GM04503 (cell line): ENCODE data around the gene LSP1.

Experiments
- DNase-seq: peaks from one replicate; pipeline ENCODE4 v3.0.0-alpha.2; 2012; ENCODE audit warnings: low read depth

LSP1 gene

DNA sequence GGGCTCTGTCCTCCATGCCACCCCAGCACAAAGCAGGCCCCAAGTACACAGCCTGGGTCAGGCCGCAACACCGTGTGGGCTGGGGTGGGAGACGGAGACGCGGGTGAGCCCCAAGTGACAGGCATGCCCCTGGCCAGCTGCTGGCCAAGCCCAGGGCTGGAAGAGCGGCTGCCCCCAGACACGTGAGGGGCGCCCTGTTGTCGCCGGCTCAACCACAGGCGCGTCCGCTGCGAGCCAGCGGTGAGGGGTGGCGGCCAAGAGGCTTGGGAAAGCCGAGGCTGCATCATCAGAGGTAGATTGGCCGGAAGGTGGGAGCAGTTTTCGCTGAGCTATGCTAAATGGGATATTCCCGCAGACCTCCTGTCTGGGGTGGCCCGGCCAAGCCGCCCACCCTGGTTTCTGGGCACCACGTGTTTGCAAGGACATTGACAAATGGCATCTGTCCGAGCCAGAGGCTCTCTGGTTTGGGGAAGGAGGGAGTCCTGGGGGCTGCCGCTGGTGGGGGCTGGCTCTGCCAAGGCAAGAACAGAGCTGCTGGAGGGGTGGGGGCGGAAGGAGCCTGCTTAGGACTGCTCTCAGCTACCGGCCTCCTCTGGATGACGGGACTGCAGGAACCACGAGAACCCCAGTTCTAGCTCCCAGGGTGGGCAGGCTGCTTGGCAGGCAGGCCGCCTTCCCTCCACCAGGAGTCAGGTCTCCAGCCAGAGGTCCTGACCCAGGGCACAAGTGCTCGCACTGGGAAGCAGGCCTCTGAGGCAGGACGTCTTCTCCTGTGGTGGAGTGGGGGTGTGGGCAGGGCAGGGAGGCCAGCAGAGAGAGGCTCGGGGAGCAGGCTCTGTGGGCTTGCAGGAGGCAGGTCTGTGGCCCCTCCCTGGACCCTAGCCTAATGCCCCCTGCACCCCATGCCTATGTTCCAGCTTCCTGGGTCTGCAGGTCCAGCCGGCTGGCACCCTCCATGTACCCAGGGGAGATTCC lies 38.3 kb downstream of the LSP1 start:
- no peak for DNase-seq

DNA sequence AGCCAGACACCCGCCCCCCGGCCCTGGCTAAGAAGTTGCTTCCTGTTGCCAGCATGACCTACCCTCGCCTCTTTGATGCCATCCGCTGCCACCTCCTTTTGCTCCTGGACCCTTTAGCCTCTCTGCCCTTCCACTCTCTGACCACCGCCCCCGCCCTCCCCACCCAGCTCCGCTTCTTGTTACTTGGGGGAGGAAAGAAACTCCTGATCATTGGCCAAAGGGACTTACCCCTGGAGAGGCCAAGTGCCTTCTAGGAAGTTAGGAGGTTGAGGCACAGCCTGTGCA lies 38.9 kb downstream of the LSP1 start, which contains the start of gene PRR33:
Gene PRR33, minus strand, starts transcription at position 65 of the 285 bp plus-strand sequence. CDS start 1,311 bp downstream, outside the sequence.
- no peak for DNase-seq

DNA sequence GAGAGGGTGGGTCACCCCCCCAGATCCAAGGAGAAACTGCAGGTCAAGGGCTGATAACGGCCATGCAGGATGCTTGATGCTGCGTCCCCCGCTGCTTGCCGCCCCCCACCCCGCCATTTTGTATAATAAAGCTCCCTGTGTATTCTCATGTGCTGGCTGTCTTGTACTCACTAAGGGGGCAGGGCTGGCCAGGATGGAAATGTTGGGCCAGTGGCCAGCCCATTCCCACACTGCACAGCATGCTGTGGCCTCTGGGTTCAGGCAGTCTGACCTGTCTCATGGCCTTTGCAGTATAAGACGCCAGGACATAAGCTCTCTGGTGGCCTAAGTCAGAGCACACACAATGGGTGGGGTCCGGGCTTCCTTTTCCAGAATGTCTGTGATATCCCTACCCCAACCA lies 39.2 kb downstream of the LSP1 start:
- DNase-seq: no peak

DNA sequence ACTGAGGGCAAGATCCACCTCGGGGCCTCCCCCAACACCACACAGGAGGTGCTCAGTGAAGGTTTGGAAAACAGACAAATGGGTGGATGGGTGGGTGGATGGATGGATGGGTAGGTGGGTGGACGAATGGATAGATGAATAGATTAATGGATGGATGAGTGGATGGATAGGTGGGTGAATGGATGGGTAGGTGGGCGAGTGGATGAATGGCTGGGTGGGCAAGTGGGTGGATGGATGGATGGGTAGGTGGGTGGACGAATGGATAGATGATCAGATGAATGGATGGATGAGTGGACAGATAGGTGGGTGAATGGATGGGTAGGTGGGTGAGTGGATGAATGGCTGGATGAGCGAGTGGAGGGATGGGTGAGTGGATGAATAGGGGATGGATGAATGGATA lies 39.7 kb downstream of the LSP1 start:
- DNase-seq: no peak

DNA sequence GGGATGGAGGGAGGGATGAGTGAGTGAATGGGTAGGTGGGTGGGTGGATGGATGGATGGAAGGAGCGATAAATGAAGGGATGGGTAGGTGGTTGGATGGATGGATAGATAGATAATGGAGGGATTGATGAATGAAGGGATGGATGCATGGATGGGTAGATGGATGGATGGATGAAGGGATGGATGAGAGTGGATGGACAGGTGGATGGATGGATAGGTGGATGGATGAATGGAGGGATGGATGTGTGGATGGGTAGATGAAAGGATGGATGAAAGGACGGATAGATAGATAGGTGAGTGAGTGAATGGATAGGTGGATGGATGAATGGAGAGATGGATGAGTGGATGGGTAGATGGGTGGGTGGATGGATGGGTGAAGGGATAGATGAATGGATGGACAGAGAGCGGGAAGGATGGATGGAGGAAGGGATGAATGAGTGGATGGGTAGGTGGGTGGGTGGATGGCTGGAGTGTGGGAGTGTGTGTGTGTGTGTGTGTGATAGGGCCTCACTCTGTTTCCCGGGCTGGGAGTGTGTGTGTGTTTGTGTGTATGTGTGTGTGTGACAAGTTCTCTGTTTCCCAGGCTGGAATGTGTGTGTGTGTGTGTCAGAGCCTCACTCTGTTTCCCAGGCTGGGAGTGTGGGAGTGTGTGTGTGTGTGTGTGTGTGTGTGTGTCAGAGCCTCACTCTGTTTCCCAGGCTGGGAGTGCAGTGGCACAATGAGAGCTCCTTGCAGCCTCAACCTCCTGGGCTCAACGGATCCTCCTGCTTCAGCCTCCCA lies 40.9 kb downstream of the LSP1 start:
- no peak for DNase-seq

DNA sequence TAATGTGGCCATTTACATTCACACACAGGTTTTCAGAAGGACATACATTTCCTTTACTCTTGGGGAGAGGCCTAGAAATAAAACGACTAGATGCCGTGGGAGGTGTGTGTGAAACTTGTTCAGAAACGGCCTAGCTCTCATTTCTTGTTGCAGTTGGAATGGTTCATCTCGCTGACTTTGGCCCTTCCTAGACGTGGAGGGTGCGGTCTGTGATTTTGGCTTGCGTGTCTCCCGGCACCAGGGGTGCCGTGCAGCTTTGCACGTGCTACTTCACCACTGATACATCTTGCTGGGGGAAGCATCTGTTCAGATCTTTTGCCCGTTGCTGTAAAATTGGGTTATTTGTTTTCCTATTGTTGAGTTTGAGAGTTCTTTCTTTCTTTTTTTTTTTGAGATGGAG lies 41.9 kb downstream of the LSP1 start:
- no peak for DNase-seq

DNA sequence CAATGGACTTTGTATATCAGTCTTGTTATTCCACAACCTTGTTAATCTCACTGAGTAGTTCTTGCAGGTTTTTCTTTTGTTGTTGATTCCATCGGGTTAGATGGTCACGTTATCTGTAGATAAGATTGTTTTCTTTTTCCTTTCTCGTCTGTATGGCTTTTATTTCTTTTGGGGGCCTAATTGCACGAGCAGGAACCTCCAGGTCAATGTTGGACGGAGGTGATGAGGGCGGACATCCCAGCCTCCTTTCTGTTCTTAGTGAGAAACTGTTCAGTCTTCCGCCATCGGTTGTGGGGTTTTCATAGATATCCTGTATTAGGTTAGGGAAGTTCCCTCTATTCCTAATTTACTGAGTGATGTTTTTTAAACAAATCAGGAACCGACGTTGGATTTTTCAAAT lies 43.6 kb downstream of the LSP1 start:
- DNase-seq: no peak

DNA sequence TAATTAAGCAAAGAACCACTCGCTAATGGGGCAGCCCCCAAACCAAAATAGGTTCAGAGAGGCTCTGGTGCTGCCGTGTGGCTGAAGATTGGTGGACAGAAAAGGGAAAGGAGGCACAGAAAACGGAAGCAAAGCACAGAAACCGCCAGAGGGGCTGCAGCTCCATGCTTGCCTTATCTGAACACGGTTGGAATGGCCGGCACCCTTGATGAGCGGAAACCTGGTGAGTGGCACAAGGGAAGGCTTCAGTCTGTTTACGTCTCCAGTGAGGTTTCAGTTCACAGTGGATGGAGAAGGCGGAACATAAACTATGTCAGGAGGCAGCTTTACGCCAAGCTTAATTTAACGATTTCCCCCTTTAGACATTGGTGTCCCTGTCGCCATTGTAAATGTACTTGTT lies 44.0 kb downstream of the LSP1 start:
- no peak for DNase-seq

DNA sequence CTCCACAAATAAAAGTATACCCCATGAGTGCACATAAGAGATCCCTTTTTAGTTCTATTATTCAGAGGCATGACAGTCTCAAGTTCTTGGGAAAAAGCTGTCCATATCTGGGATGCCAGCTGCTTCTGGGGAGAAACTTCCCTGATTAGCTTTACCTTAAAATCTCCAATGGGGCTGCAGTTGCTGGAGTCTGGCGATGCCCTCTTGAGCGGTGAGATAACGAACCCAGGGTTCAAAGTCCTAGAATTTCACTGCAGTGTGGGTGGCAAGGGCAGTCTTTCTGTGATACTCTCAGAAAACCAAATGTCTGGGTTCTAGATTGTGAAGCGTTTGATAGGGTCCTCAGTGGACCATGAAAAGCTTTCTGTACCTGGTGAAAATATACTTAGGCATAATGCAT lies 46.2 kb downstream of the LSP1 start:
- DNase-seq: no peak

DNA sequence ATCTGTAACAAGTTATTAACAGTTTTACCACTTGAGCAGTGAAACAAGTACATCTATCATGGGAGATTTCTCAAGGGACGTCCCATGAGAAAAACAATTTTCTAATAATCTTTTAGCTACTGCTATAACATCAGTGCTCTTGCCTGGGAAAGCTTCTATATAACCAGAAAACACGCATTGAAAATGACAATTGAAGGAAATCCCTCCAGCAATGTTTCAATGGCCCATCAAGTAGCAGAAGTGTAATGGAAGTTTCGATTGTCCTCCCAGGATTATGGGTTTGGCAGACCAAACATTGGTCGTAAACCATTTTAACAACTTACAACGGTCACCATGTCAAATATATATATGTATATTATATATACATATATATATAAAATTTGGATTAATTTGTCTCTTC lies 46.8 kb downstream of the LSP1 start:
- no peak for DNase-seq

DNA sequence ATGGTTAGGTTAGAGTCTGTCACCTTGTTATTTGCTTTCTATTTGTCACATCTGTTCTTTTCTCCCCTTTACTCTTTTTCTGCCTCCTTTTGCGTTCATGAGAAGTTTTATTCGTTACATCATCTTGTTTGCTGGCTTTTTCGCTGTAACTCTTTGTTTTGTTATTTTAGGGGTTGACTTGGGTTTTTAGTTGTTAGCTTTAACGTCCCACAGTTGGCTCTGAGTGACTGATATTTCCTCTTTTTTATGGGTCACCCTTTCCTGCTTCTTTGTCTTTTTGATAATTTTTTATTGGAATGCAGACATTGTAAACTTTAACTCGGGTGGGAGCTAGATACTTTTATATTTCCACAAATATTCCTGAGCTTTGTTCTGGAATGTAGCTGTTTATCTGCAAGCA lies 53.3 kb downstream of the LSP1 start:
- DNase-seq: no peak

DNA sequence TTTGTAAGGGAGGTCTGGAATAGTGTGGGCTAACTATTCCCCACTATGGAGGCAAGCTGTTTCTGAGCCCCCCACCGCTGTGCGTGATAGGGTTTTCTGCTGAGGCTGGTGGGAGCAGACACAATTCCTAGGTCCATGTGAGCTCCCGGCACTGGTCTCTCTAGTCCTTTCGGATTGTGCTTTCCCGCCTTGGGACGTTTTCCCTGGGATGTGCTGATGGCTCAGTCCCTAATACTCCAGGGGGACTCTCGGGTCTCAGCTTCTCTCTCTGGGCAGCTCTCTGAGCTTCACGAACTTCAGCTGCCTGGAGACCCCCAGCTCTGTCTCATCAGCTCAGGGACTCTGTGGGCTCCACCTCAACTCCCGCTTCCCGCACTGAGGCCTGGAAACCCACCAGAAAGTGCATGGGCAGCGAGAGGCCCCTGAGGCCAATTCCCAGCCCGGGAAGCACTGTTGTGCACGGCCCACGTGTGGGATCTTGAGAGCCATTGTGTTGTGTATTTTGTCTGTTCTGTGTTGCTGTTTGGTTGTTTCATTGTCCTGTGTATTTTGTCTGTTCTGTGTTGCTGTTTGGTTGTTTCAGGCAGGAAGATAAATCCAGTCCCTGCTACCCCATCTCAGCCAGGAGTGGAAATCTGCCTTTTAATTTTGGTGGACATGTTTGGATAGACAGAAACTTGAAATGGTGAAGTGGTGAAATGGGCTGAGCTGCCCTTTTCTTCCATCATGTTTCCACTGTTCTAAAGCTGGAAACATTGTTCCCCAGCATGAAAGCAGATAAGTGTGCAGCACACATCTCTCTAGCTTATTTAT lies 53.9 kb downstream of the LSP1 start:
- DNase-seq: no peak

DNA sequence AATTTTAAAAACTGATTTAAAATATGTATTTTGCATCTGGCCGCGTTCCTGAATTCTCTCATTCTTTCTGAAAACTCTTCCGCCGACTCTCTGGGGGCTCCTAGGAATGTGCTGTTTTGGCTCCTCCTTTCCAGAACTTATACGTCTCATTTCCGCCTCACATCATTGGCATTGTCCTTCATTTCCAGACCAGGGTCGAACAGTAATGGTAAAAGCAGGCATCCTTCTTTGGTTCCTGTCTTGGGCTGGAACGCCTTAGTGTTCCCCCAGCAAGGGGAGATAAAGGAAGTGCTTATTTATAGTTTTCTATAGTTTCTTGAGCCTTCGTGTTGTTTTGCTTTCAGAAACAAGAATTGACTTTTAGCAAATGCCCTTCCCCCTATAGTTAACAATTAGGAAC lies 55.7 kb downstream of the LSP1 start:
- DNase-seq: no peak

DNA sequence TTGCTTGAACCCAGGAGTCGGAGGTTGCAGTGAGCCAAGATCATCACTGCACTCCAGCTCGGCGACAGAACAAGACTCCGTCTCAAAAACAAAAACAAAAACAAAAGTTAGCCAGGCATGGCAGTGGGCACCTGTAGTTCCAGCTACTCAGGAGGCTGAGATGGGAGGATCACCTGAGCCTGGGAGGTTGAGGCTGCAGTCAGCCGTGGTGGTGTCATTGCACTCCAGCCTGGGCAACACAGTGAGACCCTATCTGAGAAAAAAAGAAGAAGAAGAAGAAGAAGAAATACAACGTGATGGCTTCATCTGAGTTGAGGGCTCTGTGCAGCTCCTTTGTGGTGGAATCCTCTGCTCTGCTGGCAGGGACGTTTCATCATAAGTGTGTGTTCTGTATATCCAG lies 56.6 kb downstream of the LSP1 start:
- DNase-seq: no peak

DNA sequence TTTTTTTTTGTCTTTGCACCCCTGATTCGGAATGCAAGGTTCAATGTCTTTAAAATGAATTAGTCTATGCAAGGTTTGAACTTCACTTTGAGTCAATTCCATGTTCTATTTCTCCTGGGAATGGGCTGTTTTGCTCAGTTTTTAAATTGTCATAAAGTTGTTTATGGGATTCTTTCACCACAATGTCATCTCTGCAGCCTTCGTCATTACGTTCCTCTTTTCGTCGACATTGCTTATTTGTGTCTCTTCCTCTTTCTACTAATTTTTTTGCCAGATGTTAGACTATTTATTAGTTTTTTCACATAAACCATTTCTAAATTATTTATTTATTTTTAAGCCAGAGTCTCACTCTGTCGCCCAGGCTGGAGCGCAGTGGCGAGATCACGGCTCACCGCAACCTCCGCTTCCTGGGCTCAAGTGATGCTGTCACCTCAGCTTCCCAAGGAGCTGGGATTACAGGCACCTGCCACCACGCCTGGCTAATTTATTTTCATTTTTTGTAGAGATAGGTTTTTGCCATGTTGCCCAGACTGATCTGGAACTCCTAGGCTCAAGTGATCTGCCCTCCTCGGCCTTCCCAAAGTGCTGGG lies 59.5 kb downstream of the LSP1 start:
- DNase-seq: no peak

DNA sequence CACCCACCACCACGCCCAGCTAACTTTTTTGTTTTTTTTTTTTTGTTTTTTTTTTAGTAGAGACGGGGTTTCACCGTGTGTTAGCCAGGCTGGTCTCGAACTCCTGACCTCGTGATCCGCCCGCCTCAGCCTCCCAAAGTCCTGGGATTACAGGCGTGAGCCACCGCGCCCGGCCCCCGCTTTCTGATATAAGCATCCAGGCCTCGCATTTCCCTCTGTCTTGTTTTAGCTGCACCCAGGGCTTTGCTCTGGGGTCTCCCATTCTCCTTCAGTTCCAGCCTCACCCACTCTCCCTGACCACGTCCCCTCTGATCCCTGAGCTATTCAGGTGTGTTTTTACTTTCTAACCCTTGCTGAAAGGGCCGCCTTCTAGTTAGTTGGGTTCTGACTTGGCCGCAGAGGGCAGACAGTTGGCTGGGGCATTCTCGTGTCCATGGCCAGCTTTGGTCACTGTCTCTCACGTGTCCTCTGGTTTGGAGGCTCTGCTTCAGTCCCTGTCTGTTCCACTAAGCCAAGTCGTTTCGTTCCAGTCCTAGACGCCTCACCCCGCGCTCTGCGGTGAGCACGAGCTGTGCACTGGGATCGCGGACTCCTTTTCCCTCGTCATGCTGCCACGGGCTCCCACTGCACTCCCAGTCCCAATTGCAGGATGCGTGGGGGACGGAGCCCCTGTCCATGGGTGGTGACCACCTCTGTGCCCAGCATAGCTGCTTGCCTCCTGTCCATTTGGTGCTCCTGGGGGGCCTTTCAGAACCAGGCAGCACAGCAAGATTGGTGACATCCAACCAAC lies 60.6 kb downstream of the LSP1 start:
- no peak for DNase-seq

DNA sequence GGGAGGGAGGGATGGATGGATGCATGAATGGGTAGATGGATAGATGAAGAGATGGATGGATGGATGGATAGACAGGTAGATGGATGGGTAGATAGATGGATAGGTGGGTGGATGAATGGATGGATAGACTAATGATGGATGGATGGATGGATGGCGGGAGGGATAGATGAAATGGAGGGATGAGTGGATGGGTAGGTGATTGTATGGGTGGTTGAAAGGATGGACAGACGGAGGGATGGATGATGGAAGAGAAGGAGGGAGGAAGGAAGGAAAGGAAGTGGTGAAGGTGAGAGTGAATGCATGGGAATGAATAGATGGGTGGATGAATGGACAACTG lies 62.9 kb downstream of the LSP1 start:
- DNase-seq: no peak

DNA sequence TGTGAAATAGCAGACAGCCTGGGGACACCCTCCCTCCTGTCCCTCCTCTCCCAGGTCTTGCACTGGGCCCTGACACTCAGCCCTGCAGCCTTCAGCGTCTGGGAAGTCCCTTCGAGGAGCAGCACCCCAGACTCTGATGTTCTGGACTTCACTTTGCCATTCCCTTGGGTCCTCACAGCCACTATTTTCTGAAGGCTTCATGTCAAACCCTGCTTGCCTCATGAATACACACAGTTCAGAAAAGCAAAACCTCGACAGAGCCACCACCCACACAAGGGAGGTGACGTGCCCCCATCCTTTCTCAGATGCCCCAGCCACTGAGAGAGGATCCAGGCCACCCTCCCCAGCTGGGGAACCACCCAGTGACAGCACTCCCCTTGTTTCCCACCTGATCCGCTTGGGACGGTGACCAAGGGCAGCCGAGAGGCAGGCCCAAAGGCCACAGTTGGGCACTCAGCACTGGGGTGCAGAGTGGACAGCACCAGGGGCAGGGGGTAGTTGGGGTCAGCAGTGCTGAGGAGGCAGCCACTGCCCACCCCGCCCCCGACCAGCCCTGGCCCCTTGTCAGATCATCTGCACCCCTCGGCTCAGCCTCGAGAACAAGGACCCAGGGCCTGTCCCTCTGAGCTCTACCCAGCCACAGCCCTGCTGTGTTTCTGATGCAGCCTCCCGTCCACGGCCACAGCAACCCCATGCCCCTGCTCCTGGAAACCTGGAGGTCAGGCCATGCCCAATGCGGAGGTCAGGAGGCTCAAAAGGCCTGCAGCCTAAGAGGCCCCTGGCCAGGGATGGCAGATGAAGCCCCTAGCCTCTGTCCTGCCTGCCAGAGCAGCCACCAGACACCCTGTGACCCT lies 63.5 kb downstream of the LSP1 start:
- no peak for DNase-seq

DNA sequence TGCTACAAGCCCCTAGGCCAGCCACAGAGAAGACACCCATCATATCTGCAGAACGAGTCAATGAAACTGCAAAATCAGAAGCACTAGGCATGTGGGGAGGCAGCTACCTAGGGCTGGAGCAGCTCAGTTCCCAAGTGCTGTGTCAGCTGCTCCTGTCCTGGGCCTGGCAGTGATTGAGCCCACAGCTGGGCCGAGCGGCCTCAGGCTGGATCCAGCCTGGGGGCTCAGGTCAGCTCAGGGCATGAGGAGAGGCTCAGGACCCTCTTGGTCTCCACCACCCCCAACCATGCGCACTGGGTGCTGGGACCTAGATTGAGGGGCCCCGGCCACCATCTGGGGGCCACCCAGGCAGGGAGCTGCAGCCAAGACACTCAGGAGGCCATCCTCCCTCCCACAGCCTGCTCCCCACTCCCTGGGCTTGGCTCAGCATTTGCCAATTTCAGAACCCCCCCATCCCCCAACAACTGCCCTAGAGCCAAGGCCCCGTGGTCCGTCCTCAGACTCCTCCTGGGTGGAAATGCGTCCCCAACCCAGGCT lies 64.2 kb downstream of the LSP1 start:
- no peak for DNase-seq
